GM23248 (cell line): ENCODE results near the gene TIMM10.

Experiments used
- EZH2 ChIP-seq: fragments of 200-600 bp; sonication (generic); IDR thresholded peaks from 2 replicates; pipeline ENCODE4 v1.6.1; 2018; ENCODE audit warnings: antibody characterized with exemption, mild to moderate bottlenecking; ENCODE audit not compliant: insufficient read depth, poor library complexity, severe bottlenecking
- EZH2phosphoT487 ChIP-seq: fragments of 200-600 bp; sonication (generic); IDR thresholded peaks from 2 replicates; pipeline ENCODE4 v1.6.1; 2018; ENCODE audit warnings: antibody characterized with exemption, moderate library complexity, mild to moderate bottlenecking, low read depth; ENCODE audit not compliant: insufficient read depth

GRCh38 chr11:57521116-57521515, 9.4 kb downstream of the TIMM10 start:
- TF ChIP-seq EZH2phosphoT487, result no peak
- TF ChIP-seq EZH2, result no peak
